Neural crest cell (in vitro differentiated cells): ENCODE measurements around the gene HSPBAP1. TPM values are rescaled to one million over a fixed set of nuclear protein-coding genes. Genes with fewer than 3 reads are reported as not detected.

Source experiments
- DNase-seq: peaks from one replicate; pipeline ENCODE4 v3.0.0; 2021; ENCODE audit warnings: low read depth, mixed read lengths, low spot score
- H3K27ac Mint-ChIP-seq: one replicate; pipeline ENCODE4 v1.8.0; 2021; ENCODE audit warnings: mild to moderate bottlenecking, mixed read lengths; ENCODE audit not compliant: unreplicated experiment
- H3K27me3 Mint-ChIP-seq: 2 replicates; pipeline ENCODE4 v1.8.0; 2021; ENCODE audit warnings: low read depth, mild to moderate bottlenecking, mixed read lengths
- H3K36me3 Mint-ChIP-seq: 2 replicates; pipeline ENCODE4 v1.8.0; 2021; ENCODE audit warnings: low read depth, mild to moderate bottlenecking, mixed read lengths
- H3K4me1 Mint-ChIP-seq: 2 replicates; pipeline ENCODE4 v1.8.0; 2021; ENCODE audit warnings: mixed read lengths
- H3K4me3 Mint-ChIP-seq: one replicate; pipeline ENCODE4 v1.8.0; 2021; ENCODE audit warnings: mild to moderate bottlenecking, mixed read lengths
- H3K9me3 Mint-ChIP-seq: 2 replicates; pipeline ENCODE4 v1.8.0; 2021; ENCODE audit warnings: mixed read lengths
- CTCF ChIP-seq: fragments of 200-600 bp; sonication (generic); conservative IDR thresholded peaks from 2 replicates; pipeline ENCODE4 v1.5.0; 2021; ENCODE audit warnings: antibody characterized with exemption, mild to moderate bottlenecking
- long read RNA-seq: library from polyadenylated mRNA; unstranded; transcript quantifications from one replicate; pipeline ENCODE4 v2.0.0, GENCODE V29; 2020
- total RNA-seq: library from RNA; stranded (reverse); gene quantifications from 2 replicates; pipeline ENCODE4 v1.2.1, GENCODE V29; 2021

HSPBAP1 gene
- 9.9 and 10.9 TPM in 2 replicates for total RNA-seq
- long read RNA-seq, transcript HSPBAP1-201 (8 exons, 1,953 nt): major isoform, 18 of 27 reads
- long read RNA-seq, partial matches to known transcripts: 1 of 27 reads
- long read RNA-seq, other reads (novel, unspliced or antisense): 7 of 27 reads

DNA sequence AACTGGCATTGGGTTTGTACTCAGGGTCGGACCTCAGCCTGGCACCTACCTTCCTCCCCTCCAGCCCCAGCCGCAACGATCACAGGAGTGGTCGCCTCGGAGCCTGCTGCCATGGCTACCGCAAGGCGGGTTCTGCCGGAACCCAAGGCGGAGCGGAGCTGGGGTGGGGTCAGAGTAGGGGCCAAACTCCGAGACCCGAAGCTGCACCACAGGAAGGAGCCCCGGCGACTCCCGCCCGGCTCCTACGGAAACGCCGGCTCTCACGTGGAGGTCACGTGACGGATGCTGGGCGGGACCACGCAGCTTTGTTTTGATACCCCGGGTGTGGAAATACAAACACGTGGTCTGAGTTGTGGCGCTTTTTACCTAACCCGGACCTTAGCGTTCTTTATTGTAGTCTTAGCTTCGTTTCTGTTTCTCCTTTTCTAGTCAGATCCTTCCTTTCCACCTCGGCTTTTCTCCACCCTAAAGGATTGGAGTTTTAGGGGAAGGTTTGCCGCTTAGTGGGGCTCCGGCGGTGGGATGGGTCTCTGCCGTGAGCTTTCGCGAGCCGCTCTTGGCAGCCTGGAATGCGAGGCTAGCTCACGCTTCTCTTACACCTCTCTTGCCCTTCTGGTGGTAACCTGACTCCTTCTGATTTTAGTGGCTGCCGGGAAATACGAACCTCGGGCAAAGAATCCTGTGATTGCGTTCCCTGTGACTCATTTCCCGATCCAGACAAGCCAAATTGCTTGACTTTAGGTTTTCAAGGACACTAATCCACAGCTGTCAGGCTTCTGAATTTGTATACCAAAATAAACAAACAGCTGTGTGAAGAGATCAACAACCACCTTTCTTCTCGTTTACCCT, at the start of gene HSPBAP1:
HSPBAP1 (minus strand) TSS at position 264 of the 849 bp plus-strand sequence; CDS start at position 113, 151 bp downstream.
- Mint-ChIP-seq H3K4me3 (no peak within 1 kb of the TSS), H3K4me1 (peaks cover 35% of the 10 kb centered on the region), H3K27me3 (no peaks in the 10 kb centered on the region), H3K36me3 (peaks cover 2% of the 10 kb centered on the region), H3K27ac (peak within 1 kb of the TSS; percentile 98), H3K9me3 (no peaks in the 10 kb centered on the region)
- DNase-seq: peak; percentile 86
- TF ChIP-seq CTCF: no peak

DNA sequence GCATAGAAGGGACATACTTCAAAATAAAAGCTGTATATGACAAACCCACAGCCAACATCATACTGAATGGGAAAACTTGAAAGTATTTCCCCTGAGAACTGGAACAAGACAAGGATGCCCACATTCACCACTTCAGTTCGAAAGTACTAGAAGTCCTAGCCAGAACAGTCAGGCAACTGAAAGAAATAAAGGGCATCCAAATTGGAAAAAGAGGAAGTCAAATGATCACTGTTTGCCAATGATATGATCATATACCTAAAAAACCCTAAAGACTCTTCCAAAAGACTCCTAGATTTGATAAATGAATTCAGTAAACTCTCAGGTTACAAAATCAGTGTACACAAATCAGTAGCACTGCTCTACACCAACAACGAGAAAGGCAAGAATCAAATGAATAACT, 42.0 kb upstream of the HSPBAP1 start:
- H3K27ac Mint-ChIP-seq: no peak overlapping the region

GRCh38 chr3:122828281-122828680, 34.6 kb upstream of the HSPBAP1 start:
- H3K4me1 Mint-ChIP-seq: peaks cover 4% of the 10 kb centered on the region
- no peak for DNase-seq
- H3K27me3 Mint-ChIP-seq: no peaks in the 10 kb centered on the region
- H3K9me3 Mint-ChIP-seq: peaks cover 2% of the 10 kb centered on the region
- no peak overlapping the region for H3K4me3 Mint-ChIP-seq
- no peak for TF ChIP-seq CTCF
- H3K27ac Mint-ChIP-seq: no peak overlapping the region
- H3K36me3 Mint-ChIP-seq: peaks cover 29% of the 10 kb centered on the region

More for the DNA sequence above, 42.0 kb upstream of the HSPBAP1 start:
- DNase-seq: no peak
- no peaks in the 10 kb centered on the region for H3K4me1 Mint-ChIP-seq
- no peak overlapping the region for H3K4me3 Mint-ChIP-seq
- H3K27me3 Mint-ChIP-seq: no peaks in the 10 kb centered on the region
- no peak for TF ChIP-seq CTCF
- H3K36me3 Mint-ChIP-seq: peaks cover 52% of the 10 kb centered on the region
- peaks cover 11% of the 10 kb centered on the region for H3K9me3 Mint-ChIP-seq

- no peak for TF ChIP-seq CTCF
- H3K36me3 Mint-ChIP-seq: peaks cover 24% of the 10 kb centered on the region
- peaks cover 4% of the 10 kb centered on the region for H3K4me1 Mint-ChIP-seq
- H3K4me3 Mint-ChIP-seq: no peak overlapping the region
- no peak for DNase-seq
- H3K27me3 Mint-ChIP-seq: no peaks in the 10 kb centered on the region
- H3K9me3 Mint-ChIP-seq: peaks cover 2% of the 10 kb centered on the region
- no peak overlapping the region for H3K27ac Mint-ChIP-seq
Measured at GRCh38 chr3:122826278-122826677, 32.6 kb upstream of the HSPBAP1 start.

DNA sequence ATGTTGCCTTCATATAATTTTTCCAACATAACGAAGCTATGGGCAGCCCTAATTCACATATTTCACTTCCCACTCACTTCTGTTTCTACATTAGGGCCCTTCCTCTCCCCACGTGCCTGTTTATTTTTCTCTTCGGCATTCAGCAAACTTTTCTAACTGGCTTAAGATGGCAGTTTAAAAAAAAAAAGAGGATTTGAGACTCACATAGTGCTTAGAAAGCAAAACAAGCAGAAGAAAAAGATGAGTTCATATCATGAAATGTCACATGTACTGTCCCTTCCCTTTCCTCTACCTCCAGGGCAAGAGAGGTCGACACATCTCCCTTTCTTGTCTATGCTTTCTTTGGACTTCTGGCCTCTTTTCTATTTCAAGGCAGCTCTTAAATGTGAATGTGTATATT, 31.8 kb upstream of the HSPBAP1 start:
- TF ChIP-seq CTCF: no peak
- Mint-ChIP-seq H3K4me1 (peaks cover 4% of the 10 kb centered on the region), H3K9me3 (peaks cover 2% of the 10 kb centered on the region), H3K27ac (no peak overlapping the region), H3K36me3 (peaks cover 19% of the 10 kb centered on the region), H3K4me3 (no peak overlapping the region), H3K27me3 (no peaks in the 10 kb centered on the region)
- no peak for DNase-seq
